Right lung (tissue), 5 donors: Measurements from ENCODE around the gene NIPAL3. TPM values are rescaled to one million over a fixed set of nuclear protein-coding genes. Genes with fewer than 3 reads are reported as not detected.
"Not testable (repeated sequence)": the region's sequence is repeated elsewhere in the genome, so short reads cannot be mapped to it uniquely, and the experiment has no call there.

ENCODE experiments used
- DNase-seq, 2 donors: peaks; one replicate each; pipeline ENCODE4 v3.0.0-alpha.2; 2013
- polyA plus RNA-seq, 5 donors: library from polyadenylated mRNA; unstranded; fragments of 120-200 nt; gene quantifications; one replicate each; pipeline versions ENCODE4 v1.2.1 to v1.2.3, GENCODE V29; 2013; ENCODE audit warnings: inconsistent platforms in 1 of 5, low replicate concordance in 1 of 5; ENCODE audit not compliant: insufficient read length in 5 of 5, insufficient read depth in 1 of 5

Gene NIPAL3
- polyA plus RNA-seq, 5 donors, result 11.8 to 14.3 (median 13.0) TPM

GRCh38 chr1:24489674-24490073 lies 74.1 kb downstream of the NIPAL3 start:
- no peak for DNase-seq

- no peak for DNase-seq
These were observed 74.6 kb downstream of the NIPAL3 start for GRCh38 chr1:24490101-24490781.

DNA sequence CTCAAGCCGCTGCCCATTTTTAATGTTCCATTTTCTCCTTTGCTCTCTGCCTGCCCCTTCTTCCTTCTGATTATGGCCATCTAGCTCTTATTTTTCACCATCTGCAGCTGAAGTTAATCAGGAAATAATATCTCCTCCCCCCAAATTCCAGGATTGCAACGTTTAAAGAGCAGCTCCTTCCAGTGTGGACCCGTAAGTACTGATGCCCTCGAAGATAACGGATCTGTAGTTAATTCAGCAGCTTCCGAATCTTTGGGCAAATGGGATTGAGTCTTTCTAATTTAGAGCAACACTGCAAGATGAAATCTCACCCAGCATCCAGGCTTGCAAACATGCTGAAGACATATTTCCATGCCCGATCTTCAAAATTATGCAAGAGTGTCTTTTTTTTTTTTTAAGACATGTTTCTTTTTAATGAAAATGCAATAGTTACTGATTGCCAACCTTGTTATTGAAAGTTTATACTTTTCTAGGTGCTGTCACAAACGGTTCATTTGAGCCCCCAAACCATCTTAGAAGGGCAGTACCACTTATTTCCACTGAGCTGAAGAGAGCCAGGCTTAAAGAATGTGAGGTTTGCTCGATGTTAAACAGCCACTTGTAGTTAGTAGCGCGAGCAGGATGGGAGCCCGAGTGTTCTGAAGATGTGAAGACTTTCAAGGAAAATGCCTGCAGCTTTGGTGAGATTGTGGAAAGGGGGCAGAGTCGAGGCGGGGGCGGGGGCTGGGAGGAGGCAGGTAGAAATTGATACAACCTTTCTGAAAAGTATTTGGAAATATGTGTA lies 76.2 kb downstream of the NIPAL3 start:
- no peak for DNase-seq

DNA sequence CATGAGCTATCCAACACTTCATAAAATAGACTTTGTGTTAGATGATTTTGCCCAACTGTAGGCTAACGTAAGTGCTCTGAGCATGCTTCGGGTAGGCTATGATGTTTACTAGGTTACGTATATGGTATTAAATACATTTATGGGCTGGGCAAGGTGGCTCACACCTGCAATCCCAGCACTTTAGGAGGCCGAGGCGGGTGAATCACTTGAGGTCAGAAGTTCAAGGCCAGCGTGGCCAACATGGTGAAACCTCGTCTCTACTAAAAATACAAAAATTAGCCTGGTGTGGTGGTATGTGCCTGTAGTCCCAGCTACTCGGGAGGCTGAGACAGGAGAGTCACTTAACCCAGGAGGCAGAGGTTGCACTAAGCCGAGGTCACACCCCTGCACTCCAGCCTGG lies 77.3 kb downstream of the NIPAL3 start:
- not testable (repeated sequence) for DNase-seq

DNA sequence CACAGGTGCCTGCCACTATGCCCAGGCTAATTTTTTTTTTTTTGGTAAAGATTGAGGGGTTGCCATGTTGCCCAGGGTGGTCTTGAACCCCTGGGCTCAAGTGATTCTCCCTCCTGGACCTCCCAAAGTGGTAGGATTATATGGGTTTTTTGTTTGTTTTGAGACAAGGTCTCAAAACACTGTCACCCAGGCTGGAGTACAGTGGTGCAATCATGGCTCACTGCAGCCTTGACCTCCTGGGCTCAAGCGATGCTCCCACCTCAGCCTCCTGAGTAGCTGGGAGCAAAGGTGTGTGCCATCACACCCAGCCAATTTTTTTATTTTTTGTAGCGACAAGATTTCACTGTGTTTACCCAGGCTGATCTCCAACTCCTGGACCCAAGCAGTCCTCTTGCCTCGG lies 78.2 kb downstream of the NIPAL3 start:
- no peak for DNase-seq

DNA sequence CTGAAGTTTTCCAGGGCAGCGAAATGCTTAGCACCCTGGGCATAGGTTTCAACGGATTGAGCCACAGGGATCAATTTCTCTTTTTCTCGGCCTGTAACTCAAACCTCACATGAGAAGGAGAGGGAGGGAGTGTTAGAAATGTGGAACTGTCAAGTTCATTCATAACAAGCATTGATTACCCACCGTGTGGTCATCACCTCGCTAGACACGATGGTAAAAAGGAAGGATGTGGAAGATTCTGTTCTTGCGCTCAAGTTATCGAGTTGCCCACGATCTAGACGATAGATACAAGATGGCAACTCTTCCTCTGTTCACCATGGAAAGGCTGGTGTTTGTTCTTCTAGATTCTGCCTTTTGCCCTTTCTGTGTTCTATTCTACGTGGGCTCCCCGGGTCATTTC lies 83.0 kb downstream of the NIPAL3 start:
- DNase-seq, result no peak

DNA sequence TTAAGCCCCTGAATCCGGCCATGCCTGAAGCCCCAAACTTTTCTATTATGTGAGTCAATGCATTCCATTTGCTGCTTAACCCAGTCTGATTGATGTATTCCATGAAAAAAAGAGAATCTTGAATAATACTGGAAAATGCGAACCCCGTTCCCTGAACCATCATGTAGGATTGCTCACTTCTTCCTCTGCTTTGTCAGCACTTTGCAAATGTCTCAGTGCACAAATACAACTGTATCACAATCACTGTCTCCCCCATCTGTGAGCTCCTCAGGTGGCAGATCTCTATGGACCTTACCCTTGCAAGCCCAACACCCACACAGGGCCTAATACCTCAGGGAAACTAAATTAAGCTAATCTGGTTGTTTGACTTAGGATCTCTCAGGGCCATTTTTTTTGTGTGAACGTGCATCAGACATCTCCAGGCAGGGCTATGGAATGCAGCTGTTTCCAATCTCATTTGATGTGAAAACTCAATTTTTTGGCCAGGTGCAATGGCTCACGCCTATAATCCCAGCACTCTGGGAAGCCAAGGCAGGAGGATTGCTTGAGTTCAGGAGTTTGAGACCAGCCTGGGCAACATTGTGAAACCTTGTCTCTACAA lies 84.9 kb downstream of the NIPAL3 start:
- no peak for DNase-seq

- no peak for DNase-seq
These were observed 85.9 kb downstream of the NIPAL3 start for GRCh38 chr1:24501371-24502064.

DNA sequence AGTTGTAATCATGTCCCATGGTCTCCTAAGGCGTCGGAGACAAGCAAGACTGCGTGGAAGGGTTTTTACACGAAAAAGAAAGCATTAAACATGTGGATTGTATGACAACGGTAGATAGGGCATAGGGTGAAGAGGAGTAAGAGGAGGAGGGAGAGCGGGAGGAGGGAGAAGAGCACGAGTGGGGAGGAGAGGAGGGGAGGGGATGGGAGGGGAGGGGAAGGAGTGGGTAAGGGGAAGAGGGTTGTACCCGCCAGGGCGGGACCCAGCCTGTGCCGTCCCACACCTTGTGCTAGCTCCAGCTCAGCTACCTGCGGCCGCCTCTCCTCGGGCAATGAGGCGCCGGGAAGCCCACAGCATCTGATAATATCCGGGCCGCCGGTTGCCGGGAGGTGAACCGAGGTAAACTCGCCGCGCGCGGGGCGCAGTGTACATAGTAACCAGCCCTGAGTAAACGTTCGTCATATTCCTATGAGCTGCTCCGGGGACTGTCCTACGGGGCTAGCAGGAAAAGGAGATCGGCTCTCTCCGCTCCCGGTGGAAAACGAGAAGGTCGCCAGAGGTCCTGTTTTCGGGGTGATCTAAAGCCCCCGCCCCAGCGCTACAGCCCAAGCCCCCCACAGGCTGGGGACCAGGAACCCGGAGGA lies 86.6 kb downstream of the NIPAL3 start:
- DNase-seq, result peak; percentile 72 to 76

GRCh38 chr1:24502709-24503058 lies 87.1 kb downstream of the NIPAL3 start, which contains the start of gene RCAN3:
RCAN3 (plus strand) TSS chr1:24502836; CDS start chr1:24514373, 11,537 bp downstream.
- DNase-seq, result peak; percentile 82

DNA sequence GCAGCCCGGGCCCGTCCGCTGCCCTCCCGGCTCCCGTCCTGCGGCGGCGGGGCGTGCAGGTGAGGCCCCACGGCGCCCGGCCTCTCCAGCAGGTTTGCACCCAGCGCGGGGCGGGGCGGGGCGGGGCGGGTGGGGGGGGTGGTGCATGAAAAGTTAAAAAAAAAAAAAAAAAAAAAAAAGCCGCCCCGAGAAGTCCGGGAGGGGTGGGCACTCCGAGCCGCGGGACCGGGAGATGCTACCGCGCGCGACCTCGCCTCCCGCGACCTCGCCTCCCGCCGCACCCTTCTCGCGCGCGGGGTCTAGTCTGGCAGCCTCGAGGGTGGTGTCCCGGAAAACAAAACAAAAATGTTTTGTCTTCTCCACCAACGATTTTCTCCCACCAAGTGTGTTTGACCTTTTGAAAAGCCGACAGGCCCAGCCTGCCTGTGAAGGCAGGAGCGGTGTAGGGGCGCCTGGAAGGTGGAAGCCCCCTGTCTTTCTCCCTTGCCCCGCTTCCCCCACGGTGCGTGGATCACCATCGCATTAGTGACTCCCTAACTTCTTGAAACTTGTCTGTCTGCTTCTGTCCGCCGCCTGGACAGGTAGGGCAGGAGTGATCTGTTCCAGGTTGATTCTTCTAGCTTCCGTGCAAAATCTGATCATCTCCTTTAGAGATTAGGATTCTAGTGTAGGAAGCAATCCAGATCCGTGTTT lies 87.6 kb downstream of the NIPAL3 start:
- DNase-seq, result peak in 1 of 2 donors; percentile 17

DNA sequence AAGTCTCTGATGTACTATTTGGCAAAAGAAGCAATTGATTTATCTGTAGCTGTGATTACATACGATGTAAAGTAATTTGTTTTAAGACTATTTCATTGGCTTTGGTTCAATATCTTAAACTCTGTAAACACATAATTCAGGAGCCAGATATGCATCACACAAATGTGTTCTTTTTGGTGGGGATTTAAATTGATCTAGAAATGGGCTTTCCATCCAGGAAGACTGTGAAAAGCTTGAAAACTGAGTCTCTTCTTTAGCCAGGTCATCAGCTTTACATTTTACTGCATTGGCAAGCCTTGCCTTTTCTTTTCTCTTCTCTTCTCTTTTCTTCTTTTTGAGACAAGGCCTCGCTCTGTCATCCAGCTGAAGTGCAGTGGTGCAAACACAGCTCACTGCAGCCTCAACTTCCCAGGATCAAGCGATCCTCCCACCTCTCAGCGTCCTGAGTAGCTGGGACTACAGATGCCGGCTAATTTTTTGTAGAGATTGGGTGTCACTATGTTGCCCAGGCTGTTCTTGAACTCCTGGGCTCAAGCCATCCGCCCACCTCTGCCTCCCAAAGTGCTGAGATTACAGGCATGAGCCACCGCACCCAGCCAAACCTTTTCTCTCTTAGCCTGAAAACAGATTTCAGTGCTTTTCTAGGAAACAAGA lies 88.4 kb downstream of the NIPAL3 start:
- DNase-seq, result no peak

GRCh38 chr1:24504560-24504959 lies 89.0 kb downstream of the NIPAL3 start:
- no peak for DNase-seq

DNA sequence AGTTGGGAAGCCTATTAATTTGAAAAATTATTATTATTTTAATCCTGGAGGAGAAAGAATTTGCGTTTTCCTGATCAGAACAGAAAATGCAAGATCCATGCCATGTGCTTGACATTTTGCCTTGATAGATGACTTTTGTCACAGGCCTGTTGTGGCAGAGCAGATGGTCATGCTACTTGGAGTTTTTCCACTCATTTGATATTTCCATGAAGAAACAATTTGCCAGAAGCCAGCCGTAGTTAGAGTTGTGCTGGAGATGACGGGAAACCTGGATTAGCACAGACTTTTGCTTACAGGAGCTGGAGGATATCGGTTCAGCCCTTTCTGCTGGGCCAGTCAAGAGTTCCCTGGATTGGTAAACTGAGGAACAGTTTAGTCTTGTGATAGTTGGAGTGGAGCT lies 90.2 kb downstream of the NIPAL3 start:
- no peak for DNase-seq

DNA sequence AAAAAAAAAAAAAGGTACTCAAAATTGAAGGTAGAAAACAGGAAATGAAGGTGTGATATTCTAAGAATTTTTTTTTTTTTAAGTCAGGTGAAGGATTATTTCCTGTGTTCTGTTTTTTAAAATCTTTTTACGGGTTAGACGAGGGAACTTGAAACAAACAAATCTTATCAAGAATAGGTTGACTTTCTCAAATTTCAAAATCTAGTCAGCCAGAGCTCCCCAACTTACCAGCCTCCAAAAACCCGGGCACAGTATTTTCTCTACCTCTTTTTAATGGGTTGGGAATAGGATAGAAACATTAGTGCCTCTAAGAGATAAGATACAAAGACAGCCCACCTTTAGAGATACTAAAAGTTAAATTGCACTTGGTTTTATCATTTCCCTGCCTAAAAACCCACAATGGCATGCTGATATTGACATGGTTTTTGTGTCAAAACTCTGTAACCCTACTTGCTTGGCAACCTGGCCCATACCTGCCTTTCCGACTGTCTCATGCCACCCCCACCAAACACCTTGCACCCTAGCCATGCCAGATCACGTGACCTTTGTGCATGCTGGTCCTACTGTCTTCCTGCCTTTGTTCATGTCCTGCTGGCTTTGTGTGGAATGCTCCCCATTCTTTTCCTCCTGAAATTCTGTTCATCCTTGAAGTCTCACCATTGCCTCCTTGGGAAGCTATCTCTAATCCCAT lies 91.2 kb downstream of the NIPAL3 start:
- no peak for DNase-seq

- no peak for DNase-seq
These were observed 91.8 kb downstream of the NIPAL3 start for GRCh38 chr1:24507405-24507804.

DNA sequence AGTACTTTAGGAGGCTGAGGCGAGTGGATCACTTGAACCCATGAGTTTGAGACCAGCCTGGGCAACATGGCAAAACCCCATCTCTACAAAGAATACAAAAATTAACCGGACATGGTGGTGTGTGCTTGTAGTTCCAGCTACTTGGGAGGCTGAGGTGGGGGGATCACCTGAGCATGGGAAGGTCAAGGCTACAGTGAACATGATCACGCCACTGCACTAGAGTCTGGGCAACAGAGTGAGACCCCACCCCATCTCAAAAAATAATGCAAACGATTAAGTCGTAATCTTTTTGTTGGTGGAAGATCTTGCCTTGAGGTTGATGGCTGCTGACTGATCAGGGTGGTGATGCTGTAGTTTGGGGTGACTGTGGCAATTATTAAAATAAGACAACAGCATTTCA lies 93.3 kb downstream of the NIPAL3 start:
- DNase-seq, result no peak

DNA sequence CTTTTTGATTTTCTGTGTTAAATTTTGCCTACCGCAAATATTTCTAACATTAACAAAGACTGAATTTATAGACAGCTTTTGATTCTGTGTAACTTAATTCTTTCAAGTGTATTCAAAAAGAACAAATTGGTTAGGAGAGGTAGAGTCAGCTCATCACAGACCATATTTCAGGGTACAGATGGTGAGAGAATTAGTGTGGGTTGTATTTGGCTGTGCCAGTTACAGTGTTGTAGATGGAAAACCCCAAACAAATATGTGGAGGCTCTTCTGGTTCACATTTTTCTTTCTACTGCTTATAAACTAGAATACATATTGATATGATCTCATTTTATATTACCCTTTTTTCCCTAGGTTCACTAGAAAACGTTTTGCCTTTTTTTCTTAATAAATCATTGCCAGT lies 98.1 kb downstream of the NIPAL3 start:
- DNase-seq, result no peak

DNA sequence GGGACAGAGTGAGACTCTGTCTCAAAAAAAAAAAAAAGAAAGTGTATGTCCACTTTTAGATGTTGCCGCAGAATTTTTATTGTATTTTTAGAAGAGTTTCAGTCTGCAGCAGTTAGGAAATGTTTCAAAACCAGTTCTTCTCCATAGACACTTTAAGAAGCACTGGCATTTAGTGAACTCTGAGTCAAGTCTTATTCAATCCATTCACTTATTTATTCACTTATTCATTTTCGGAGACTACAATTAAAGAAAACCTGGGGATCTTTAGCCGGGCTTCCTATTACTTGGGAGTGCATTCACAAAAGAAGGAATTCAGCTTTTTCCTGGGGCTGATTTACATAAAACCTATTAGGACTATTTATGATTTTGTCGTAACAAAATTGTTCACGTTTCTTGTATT lies 99.3 kb downstream of the NIPAL3 start:
- DNase-seq, result no peak

DNA sequence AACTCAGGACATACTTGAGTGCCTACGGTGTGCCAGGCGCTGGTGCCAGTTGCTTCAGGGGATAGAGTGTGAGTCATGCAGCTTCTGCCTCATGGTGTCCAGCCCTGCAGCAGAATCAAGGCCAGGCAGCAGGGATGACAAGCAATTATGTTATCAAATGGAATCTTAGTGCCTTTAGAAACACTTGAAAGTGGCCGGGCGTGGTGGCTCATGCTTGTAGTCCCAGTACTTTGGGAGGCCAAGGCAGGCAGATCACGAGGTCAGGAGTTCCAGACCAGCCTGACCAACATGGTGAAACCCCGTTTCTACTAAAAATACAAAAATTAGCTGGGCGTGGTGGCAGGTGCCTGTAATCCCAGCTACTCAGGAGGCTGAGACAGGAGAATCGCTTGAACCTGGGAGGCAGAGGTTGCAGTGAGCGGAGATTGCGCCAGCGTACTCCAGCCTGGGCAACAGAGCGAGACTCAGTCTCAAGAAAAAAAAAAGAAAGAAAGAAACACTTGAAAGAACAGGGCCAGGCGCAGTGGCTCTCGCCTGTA lies 100.1 kb downstream of the NIPAL3 start:
- not testable (repeated sequence) for DNase-seq
